ENCODE results near the gene TCP11.

The TCP11 gene

GRCh38 chr6:35147026-35147425 lies 5.9 kb upstream of the TCP11 start:
- H3K4me3 ChIP-seq (ENCODE audit: low read depth, low read length) = no peak overlapping the region
- TF ChIP-seq MYC (IDR thresholded peaks at IDR 0.05; ENCODE audit: low read depth, low read length) (no peak), CTCF (IDR thresholded peaks at IDR 0.05; ENCODE audit: low read depth, low read length) (no peak), POLR2A (IDR thresholded peaks at IDR 0.05; ENCODE audit: extremely low read depth, insufficient read length) (no peak)
- TF ChIP-seq, protein P1, sequence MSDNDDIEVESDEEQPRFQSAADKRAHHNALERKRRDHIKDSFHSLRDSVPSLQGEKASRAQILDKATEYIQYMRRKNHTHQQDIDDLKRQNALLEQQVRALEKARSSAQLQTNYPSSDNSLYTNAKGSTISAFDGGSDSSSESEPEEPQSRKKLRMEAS (IDR thresholded peaks at IDR 0.05; ENCODE audit: low read depth, low read length) = no peak

DNA sequence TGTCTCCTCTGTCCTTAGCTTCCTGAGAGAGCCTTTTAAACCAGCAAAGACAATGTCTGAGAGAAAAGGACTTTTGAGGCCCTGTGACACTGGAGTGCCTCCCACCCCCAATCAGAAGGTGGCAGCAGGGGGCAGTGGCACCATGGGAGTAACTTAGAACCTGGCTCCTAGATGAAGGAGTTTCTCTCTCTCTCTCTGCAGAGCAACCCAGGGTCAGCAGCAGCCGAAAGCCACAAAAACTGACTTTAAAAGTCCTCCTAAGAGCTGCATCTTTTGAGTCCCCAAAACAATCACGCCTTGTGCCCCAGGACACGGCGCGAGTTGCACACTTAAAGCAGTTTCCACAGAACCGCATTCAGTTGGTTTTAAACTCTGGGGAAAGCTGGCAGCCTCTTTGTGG lies 5.3 kb upstream of the TCP11 start:
- peak; percentile 76 for DNase-seq (ENCODE audit: low read depth)
- TF ChIP-seq CTCF (IDR thresholded peaks at IDR 0.05; ENCODE audit: low read depth, low read length) (peak; percentile 82), MYC (IDR thresholded peaks at IDR 0.05; ENCODE audit: low read depth, low read length) (no peak), POLR2A (IDR thresholded peaks at IDR 0.05; ENCODE audit: extremely low read depth, insufficient read length) (no peak)
- TF ChIP-seq, protein P1 (IDR thresholded peaks at IDR 0.05; ENCODE audit: low read depth, low read length) = no peak
- H3K4me3 ChIP-seq (ENCODE audit: low read depth, low read length) = no peak overlapping the region

More at GRCh38 chr6:35147026-35147425, 5.9 kb upstream of the TCP11 start:
- no peak for DNase-seq (ENCODE audit: low read depth)

DNA sequence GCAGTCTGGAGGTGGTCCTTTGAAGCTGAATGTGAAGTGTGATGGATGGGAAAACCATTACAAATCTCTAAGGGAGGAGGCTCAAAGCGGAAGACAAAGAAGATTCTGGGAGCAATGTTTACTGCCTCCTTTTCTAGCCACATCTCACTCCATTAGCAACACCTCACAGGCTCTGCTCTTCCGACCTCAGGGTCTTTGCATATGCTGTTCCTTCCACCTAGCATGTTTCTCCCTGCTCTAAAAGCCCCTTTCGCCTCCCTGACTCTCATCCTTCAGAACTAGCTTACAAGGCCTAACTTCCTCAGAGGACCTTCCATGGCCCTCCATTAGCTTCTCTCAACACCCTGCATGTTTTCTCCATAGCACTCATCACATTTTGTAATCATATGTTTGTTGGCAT lies 4.6 kb upstream of the TCP11 start:
- TF ChIP-seq, protein P1 (IDR thresholded peaks at IDR 0.05; ENCODE audit: low read depth, low read length) = no peak
- TF ChIP-seq MYC (IDR thresholded peaks at IDR 0.05; ENCODE audit: low read depth, low read length) (no peak), POLR2A (IDR thresholded peaks at IDR 0.05; ENCODE audit: extremely low read depth, insufficient read length) (no peak), CTCF (IDR thresholded peaks at IDR 0.05; ENCODE audit: low read depth, low read length) (no peak)
- no peak for DNase-seq (ENCODE audit: low read depth)
- H3K4me3 ChIP-seq (ENCODE audit: low read depth, low read length) = no peak overlapping the region

DNA sequence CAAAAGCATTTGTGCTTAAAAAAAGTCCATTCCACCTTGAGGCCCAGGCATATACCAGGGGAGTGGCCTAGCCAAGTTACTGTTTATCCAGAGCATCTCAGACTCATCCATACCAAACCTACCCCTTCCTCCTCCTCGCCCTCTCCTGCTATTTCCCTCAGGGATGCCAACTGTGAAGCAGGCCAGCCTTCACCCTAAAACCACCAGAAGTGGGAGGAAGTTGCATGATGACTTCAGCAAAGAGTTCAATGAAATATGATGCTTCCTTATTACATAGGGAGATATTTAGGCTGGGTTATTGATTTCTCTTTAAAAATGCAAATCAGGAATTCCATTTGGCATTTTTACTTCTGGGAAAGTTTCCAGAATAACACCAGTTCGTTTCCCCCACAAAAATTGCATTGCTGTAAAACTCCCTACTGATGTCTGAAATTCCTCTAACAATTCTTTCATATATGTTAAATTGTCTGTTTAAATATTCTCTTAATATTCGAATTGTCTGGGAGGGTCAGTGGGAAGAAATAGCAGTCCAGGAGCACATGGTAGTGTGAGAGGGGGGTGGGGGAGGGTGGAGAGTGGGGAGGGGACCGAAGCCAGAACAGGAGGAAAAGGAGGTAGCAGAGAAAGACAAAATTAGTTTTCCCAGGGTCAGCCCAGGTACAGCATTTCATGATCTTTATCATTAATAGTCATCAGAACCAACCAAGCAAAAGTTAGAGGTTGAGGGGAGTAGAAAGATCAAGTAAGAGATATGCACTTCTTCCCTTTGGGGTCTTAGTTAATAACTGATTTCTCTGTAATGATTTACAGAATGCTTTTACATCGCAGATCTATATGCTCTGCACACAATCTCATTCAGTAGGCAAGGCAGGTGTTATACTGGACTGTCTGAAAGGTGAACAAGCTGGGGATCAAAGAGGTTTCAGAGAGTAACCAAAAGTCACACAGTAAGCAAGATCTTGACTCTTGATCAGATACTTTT lies 1.7 kb upstream of the TCP11 start:
- H3K4me3 ChIP-seq (ENCODE audit: low read depth, low read length) = no peak overlapping the region
- DNase-seq (ENCODE audit: low read depth) = peak; percentile 72
- TF ChIP-seq, protein P1 (IDR thresholded peaks at IDR 0.05; ENCODE audit: low read depth, low read length) = no peak
- TF ChIP-seq POLR2A (IDR thresholded peaks at IDR 0.05; ENCODE audit: extremely low read depth, insufficient read length) = no peak
- no peak for TF ChIP-seq MYC (IDR thresholded peaks at IDR 0.05; ENCODE audit: low read depth, low read length)
- no peak for TF ChIP-seq CTCF (IDR thresholded peaks at IDR 0.05; ENCODE audit: low read depth, low read length)

DNA sequence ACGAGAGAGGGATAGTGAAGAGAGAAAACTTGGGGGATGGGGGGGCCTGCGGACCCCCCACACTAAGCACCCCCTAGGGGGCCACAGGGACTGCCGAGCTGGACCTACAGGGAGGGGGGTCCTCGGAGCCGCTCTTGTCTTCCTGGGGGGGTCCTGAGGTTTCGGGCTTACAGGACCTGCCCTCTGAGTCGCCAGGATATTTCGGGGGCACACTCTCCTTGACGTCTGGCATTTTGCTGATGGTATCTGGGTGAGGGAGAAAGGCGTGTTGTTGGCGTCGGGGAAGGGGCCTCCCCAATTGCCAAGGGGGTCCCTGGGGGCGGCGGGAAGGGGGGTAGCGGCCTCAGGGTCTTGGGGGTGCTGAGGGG lies 516 bp downstream of the TCP11 start:
- H3K4me3 ChIP-seq (ENCODE audit: low read depth, low read length) = no peak overlapping the region

More for the DNA sequence above, 516 bp downstream of the TCP11 start:
- TF ChIP-seq, protein P1 (IDR thresholded peaks at IDR 0.05; ENCODE audit: low read depth, low read length) = no peak
- TF ChIP-seq POLR2A (IDR thresholded peaks at IDR 0.05; ENCODE audit: extremely low read depth, insufficient read length) (no peak), MYC (IDR thresholded peaks at IDR 0.05; ENCODE audit: low read depth, low read length) (no peak), CTCF (IDR thresholded peaks at IDR 0.05; ENCODE audit: low read depth, low read length) (no peak)
- DNase-seq (ENCODE audit: low read depth) = no peak
